Common myeloid progenitor, CD34-positive (primary cell): ENCODE results near the gene DDAH2.
"Not testable (repeated sequence)": the region's sequence is repeated elsewhere in the genome, so short reads cannot be mapped to it uniquely, and the experiment has no call there.

ENCODE experiments used
- CTCF ChIA-PET: fragments of 350-600 bp; sonication (Branson Sonifier 250); formaldehyde crosslinking; loops from one replicate; lab custom pipeline; 2021; ENCODE audit warnings: antibody characterized with exemption; lab: Charles Lee
- POLR2A ChIA-PET: fragments of 350-600 bp; sonication (Branson Sonifier 250); formaldehyde crosslinking; loops from one replicate; lab custom pipeline; 2021; ENCODE audit warnings: antibody characterized with exemption; lab: Charles Lee
- DNase-seq, 3 donors: peaks; one replicate each; pipeline versions ENCODE4 v3.0.0 to v3.0.0-alpha.2; 2013
- H3K27ac ChIP-seq, 2 experiments: 1 replicate in 1 of 2; 2 replicates in 1 of 2; pipeline ENCODE4 v1.7.0; 2013; ENCODE audit warnings: inconsistent platforms in 2 of 2, low read length in 2 of 2, mild to moderate bottlenecking in 2 of 2, low read depth in 1 of 2, moderate library complexity in 1 of 2; ENCODE audit not compliant: severe bottlenecking in 2 of 2, insufficient read depth in 1 of 2, poor library complexity in 1 of 2
- H3K27me3 ChIP-seq, 5 experiments: replicated peaks in 2 of 5; 1 replicate in 3 of 5; 2 replicates in 2 of 5; pipeline versions ENCODE4 v1.6.1 to v1.7.0; 2013; ENCODE audit warnings: low read length in 4 of 5, mild to moderate bottlenecking in 2 of 5, moderate library complexity in 2 of 5, inconsistent platforms in 1 of 5; ENCODE audit not compliant: insufficient read depth in 5 of 5, control insufficient read depth in 4 of 5
- H3K36me3 ChIP-seq, 4 experiments: 1 replicate in 2 of 4; 2 replicates in 2 of 4; pipeline versions ENCODE4 v1.6.1 to v1.7.0; 2013; ENCODE audit warnings: low read length in 3 of 4, control low read depth in 1 of 4, mild to moderate bottlenecking in 1 of 4; ENCODE audit not compliant: control insufficient read depth in 4 of 4, insufficient read depth in 4 of 4
- H3K4me1 ChIP-seq, 4 experiments: 1 replicate in 3 of 4; 2 replicates in 1 of 4; pipeline versions ENCODE4 v1.6.1 to v1.7.1; 2013; ENCODE audit warnings: low read length in 3 of 4, mild to moderate bottlenecking in 3 of 4, control low read depth in 1 of 4, inconsistent platforms in 1 of 4, moderate library complexity in 1 of 4; ENCODE audit not compliant: control insufficient read depth in 4 of 4, insufficient read depth in 4 of 4; ENCODE audit errors: control extremely low read depth in 1 of 4
- H3K4me3 ChIP-seq, 7 experiments: 1 replicate in 4 of 7; 2 replicates in 3 of 7; pipeline versions ENCODE4 v1.5.1 to v1.7.0; 2013; ENCODE audit warnings: mild to moderate bottlenecking in 7 of 7, low read length in 6 of 7, moderate library complexity in 6 of 7, inconsistent platforms in 2 of 7, low read depth in 2 of 7, control low read depth in 1 of 7; ENCODE audit not compliant: insufficient read depth in 4 of 7, control insufficient read depth in 1 of 7; ENCODE audit errors: extremely low read depth in 1 of 7
- H3K9me3 ChIP-seq, 5 experiments: 1 replicate in 4 of 5; 2 replicates in 1 of 5; pipeline versions ENCODE4 v1.6.1 to v1.7.1; 2013; ENCODE audit warnings: low read length in 4 of 5, mild to moderate bottlenecking in 2 of 5, inconsistent platforms in 1 of 5, low read depth in 1 of 5, moderate library complexity in 1 of 5; ENCODE audit not compliant: control insufficient read depth in 4 of 5, insufficient read depth in 2 of 5; ENCODE audit errors: control extremely low read depth in 1 of 5
- WGBS: methylation state at CpG from one replicate; pipeline ENCODE4 v1.1.5; 2013; ENCODE audit not compliant: insufficient coverage; 5-methylcytosine and 5-hydroxymethylcytosine counted together

The DDAH2 gene

DNA sequence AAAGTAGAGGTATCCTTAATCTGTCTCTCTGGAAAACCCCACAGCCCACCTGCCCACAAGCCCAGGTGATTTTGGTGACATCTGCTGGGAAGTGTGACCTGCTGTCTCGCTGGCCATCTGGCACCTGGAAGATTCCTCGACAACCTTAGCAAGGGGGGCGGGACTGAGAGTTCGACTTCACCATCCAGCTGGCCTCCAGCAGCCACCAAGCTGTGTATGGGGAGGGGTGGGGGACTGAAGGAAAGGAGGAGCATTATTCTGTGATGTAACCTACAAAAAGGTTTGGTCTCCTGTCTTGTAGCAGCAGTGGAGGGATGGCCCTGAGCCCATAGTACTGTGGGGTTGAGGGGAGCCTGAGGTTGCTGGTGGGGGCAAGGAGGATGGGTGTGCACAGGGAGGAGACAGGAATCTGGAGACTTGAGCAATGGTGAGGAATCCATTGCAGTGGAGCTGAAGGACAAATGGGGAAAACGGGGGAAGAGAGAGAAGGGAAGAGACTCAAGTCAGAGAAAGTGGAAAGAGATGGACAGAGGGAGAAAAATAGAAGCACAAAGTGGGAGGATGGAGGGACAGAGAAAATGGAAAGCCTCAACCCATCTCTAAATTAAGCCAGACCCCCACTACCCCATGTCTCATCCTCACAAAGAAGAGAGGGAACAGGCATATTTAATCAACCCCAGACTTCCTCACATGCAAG, 18.4 kb downstream of the DDAH2 start:
- no peaks in the 10 kb centered on the region for H3K27me3 ChIP-seq
- CTCF ChIA-PET: interaction anchor here (0.7 to 7.1 kb wide), 14 partner anchors 8 to 159 kb away, joined by 3 to 136 read pairs (median 6); partner anchors contain the start of genes ABHD16A, DDAH2, LY6G6C and MPIG6B
- whole genome bisulfite sequencing: 73% methylated on average over 4 of the region's 5 CpGs
- POLR2A ChIA-PET: interaction anchor here (0.6 to 2.8 kb wide), 10 partner anchors 8 to 119 kb away, joined by 3 to 16 read pairs (median 5); partner anchors contain the start of genes ABHD16A, DDAH2, HSPA1B and MPIG6B
- peak overlapping the region in 2 of 7 experiments; percentile 36 to 48 for H3K4me3 ChIP-seq
- peak in 1 of 3 donors; percentile 26 for DNase-seq
- H3K4me1 ChIP-seq: peaks cover 5 to 52% (median 36%) of the 10 kb centered on the region in 4 experiments
- H3K9me3 ChIP-seq: no peaks in the 10 kb centered on the region
- H3K27ac ChIP-seq: peak overlapping the region in 1 of 2 experiments; percentile 29
- H3K36me3 ChIP-seq: no peaks in the 10 kb centered on the region

DNA sequence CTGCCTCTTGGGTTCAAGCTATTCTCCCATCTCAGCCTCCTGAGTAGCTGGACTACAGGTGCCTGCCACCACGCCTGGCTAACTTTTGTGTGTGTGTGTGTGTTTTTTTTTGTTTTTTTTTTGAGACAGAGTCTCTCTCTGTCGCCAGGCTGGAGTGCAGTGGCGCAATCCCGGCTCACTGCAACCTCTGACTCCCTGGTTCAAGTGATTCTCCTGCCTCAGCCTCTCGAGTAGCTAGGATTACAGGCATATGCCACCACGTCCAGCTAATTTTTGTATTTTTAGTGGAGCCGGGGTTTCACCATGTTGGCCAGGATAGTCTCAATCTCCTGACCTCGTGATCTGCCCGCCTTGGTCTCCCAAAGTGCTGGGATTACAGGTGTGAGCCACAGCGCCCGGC, 19.9 kb downstream of the DDAH2 start:
- WGBS: 100% methylated on average over 7 of the region's 11 CpGs
- H3K36me3 ChIP-seq, DNase-seq, POLR2A ChIA-PET, H3K4me3 ChIP-seq, H3K9me3 ChIP-seq, H3K27ac ChIP-seq, H3K27me3 ChIP-seq: not testable (repeated sequence)
- CTCF ChIA-PET: interaction anchor here (0.6 to 1.4 kb wide), 3 partner anchors 14 to 61 kb away, joined by 3 read pairs; partner anchors contain the start of gene MPIG6B
- peaks cover 3 to 40% (median 28%) of the 10 kb centered on the region in 4 experiments for H3K4me1 ChIP-seq

DNA sequence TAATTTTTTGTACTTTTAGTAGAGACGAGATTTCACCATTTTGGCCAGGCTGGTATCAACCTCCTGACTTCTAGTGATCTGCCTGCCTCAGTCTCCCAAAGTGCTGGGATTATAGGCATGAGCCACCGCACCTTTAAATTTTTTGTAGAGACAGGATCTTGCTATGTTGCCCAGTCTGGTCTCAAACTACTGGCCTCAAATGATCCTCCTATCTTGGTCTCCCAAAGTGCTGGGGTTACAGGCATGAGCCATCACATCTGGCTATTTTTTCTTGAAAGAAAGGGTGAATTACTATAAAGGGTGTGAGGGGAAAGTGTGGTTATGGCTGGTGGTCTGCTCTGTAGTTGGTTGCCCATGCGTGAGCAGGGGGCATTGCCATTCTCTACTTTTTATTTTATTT, 20.9 kb downstream of the DDAH2 start:
- Histone ChIP-seq H3K36me3 (no peaks in the 10 kb centered on the region), H3K27ac (no peak overlapping the region), H3K27me3 (no peaks in the 10 kb centered on the region), H3K4me1 (peaks cover 3 to 36% (median 29%) of the 10 kb centered on the region in 4 experiments), H3K9me3 (no peaks in the 10 kb centered on the region), H3K4me3 (no peak overlapping the region)
- POLR2A ChIA-PET: no interaction called here
- no peak for DNase-seq
- 95% methylated on average over 2 of the region's 3 CpGs for WGBS
- CTCF ChIA-PET: interaction anchor here (0.9 to 1.4 kb wide), 2 partner anchors 21 to 62 kb away, joined by 3 read pairs; no protein-coding TSS in a partner anchor

DNA sequence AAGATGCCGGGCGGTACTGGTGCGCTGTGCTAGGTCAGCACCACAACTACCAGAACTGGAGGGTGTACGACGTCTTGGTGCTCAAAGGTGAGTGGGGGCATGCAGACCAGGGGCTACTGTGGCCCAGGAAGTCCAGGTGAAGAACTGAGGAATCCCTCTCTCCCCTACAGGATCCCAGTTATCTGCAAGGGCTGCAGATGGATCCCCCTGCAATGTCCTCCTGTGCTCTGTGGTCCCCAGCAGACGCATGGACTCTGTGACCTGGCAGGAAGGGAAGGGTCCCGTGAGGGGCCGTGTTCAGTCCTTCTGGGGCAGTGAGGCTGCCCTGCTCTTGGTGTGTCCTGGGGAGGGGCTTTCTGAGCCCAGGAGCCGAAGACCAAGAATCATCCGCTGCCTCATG, 21.4 kb downstream of the DDAH2 start:
- Histone ChIP-seq H3K27ac (no peak overlapping the region), H3K36me3 (no peaks in the 10 kb centered on the region), H3K4me1 (peaks cover 3 to 36% (median 29%) of the 10 kb centered on the region in 4 experiments), H3K4me3 (no peak overlapping the region), H3K9me3 (no peaks in the 10 kb centered on the region), H3K27me3 (no peaks in the 10 kb centered on the region)
- POLR2A ChIA-PET: no interaction called here
- DNase-seq: no peak
- CTCF ChIA-PET: interaction anchor here (1.4 kb wide), 1 partner anchor 21 kb away, joined by 3 read pairs; no protein-coding TSS in a partner anchor
- 93% methylated on average over 10 of the region's 10 CpGs for WGBS

DNA sequence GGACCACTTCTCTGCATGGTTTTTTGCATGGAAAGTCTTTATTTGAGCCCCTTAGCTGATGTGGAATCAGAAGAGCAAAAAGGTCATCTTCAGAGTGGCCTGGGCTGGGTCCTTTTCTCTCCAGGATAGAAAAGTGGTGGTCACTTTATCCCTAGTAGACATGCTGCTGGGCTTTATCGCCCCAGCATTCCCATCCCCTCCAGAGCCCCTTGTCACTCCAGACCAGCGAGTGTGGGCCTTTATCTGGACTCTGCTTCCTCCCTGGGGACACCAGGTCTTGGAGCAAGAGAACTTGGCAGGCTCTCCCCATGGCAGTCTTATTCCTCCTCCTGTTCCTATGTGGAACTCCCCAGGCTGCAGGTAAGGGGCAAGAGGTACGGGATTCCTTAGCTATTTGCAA, 22.5 kb downstream of the DDAH2 start, which contains the start of gene LY6G6F:
Gene LY6G6F, plus strand, starts transcription at position 268 of the 400 bp plus-strand sequence. Its CDS starts 41 bp downstream, at position 309.
- H3K27me3 ChIP-seq: no peaks in the 10 kb centered on the region
- CTCF ChIA-PET: interaction anchor here (1.0 kb wide), 1 partner anchor 18 kb away, joined by 5 read pairs; no protein-coding TSS in a partner anchor

DNA sequence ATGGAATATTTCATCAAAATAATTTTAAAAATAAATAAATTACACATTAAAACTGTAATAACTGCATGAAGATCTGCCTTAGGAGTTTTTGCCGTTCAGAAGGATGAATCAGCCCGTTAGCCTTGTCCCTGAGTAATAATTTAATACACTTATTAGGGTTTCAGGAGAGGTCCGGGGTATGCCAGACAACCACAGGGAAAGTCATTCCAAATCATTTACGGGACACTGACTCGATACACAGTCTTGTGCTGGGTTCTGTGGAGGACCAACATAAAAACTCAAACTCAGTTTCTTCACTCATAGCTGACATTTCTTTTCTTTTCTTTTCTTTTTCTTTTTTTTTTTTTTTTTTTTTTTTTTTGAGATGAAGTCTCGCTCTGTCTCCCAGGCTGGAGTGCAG, 23.2 kb downstream of the DDAH2 start:
- no peak for DNase-seq
- WGBS: 97% methylated on average over 6 of the region's 6 CpGs
- no peaks in the 10 kb centered on the region for H3K9me3 ChIP-seq
- no peaks in the 10 kb centered on the region for H3K27me3 ChIP-seq
- CTCF ChIA-PET: no interaction called here
- POLR2A ChIA-PET: interaction anchor here (0.5 kb wide), 1 partner anchor 40 kb away, joined by 3 read pairs; the partner anchor contains the start of gene CSNK2B
- H3K36me3 ChIP-seq: peaks cover 0 to 2% (median under 1%) of the 10 kb centered on the region in 4 experiments
- no peak overlapping the region for H3K27ac ChIP-seq
- H3K4me3 ChIP-seq: no peak overlapping the region
- H3K4me1 ChIP-seq: peaks cover 2 to 34% (median 23%) of the 10 kb centered on the region in 4 experiments

More for the DNA sequence above, 22.5 kb downstream of the DDAH2 start, which contains the start of gene LY6G6F:
- no peaks in the 10 kb centered on the region for H3K9me3 ChIP-seq
- peaks cover 3 to 34% (median 27%) of the 10 kb centered on the region in 4 experiments for H3K4me1 ChIP-seq
- H3K36me3 ChIP-seq: no peaks in the 10 kb centered on the region
- no peak within 1 kb of the TSS for H3K4me3 ChIP-seq
- WGBS: 92% methylated on average over 3 of the region's 3 CpGs
- no peak within 1 kb of the TSS for H3K27ac ChIP-seq
- DNase-seq: no peak
- POLR2A ChIA-PET: interaction anchor here (0.5 kb wide), 1 partner anchor 41 kb away, joined by 3 read pairs; the partner anchor contains the start of gene CSNK2B
